Chondrocyte (in vitro differentiated cells): ENCODE data around the gene OR1L6. TPM values are rescaled to one million over a fixed set of nuclear protein-coding genes. Genes with fewer than 3 reads are reported as not detected.

Experiments
- DNase-seq: peaks from one replicate; pipeline ENCODE4 v3.0.0; 2021; ENCODE audit warnings: mixed read lengths, low spot score
- H3K27ac Mint-ChIP-seq: one replicate; pipeline ENCODE4 v1.8.0; 2021; ENCODE audit warnings: mild to moderate bottlenecking, moderate library complexity, mixed read lengths; ENCODE audit not compliant: unreplicated experiment
- H3K27me3 Mint-ChIP-seq: 2 replicates; pipeline ENCODE4 v1.8.0; 2021; ENCODE audit warnings: low read depth, mixed read lengths
- H3K36me3 Mint-ChIP-seq: 2 replicates; pipeline ENCODE4 v1.8.0; 2021; ENCODE audit warnings: low read depth, mixed read lengths
- H3K4me1 Mint-ChIP-seq: 2 replicates; pipeline ENCODE4 v1.8.0; 2021; ENCODE audit warnings: low read depth, mild to moderate bottlenecking, mixed read lengths
- H3K4me3 Mint-ChIP-seq: one replicate; pipeline ENCODE4 v1.8.0; 2021; ENCODE audit warnings: mild to moderate bottlenecking, moderate library complexity, mixed read lengths; ENCODE audit not compliant: unreplicated experiment
- H3K9me3 Mint-ChIP-seq: 2 replicates; pipeline ENCODE4 v1.8.0; 2021; ENCODE audit warnings: low read depth, mixed read lengths
- CTCF ChIP-seq: fragments of 200-600 bp; sonication (generic); IDR thresholded peaks from 2 replicates; pipeline ENCODE4 v1.5.0; 2021; ENCODE audit warnings: antibody characterized with exemption, mild to moderate bottlenecking, moderate library complexity
- total RNA-seq: library from RNA; stranded (reverse); gene quantifications from 3 replicates; pipeline ENCODE4 v1.2.1, GENCODE V29; 2021

Gene OR1L6
- total RNA-seq, 1 donor from 2014 or later, result not detected

GRCh38 chr9:122754825-122755224, 12.7 kb downstream of the OR1L6 start:
- no peak overlapping the region for H3K4me3 Mint-ChIP-seq
- H3K27ac Mint-ChIP-seq, result no peak overlapping the region
- no peak for TF ChIP-seq CTCF
- no peaks in the 10 kb centered on the region for H3K36me3 Mint-ChIP-seq
- no peak for DNase-seq
- H3K4me1 Mint-ChIP-seq, result no peaks in the 10 kb centered on the region
- H3K9me3 Mint-ChIP-seq, result peaks cover 21% of the 10 kb centered on the region
- peaks cover under 1% of the 10 kb centered on the region for H3K27me3 Mint-ChIP-seq

- H3K4me3 Mint-ChIP-seq, result no peak overlapping the region
- no peaks in the 10 kb centered on the region for H3K36me3 Mint-ChIP-seq
- H3K9me3 Mint-ChIP-seq, result peaks cover 37% of the 10 kb centered on the region
- peaks cover 12% of the 10 kb centered on the region for H3K27me3 Mint-ChIP-seq
- no peak for DNase-seq
- no peaks in the 10 kb centered on the region for H3K4me1 Mint-ChIP-seq
- no peak for TF ChIP-seq CTCF
- H3K27ac Mint-ChIP-seq, result no peak overlapping the region
These were observed 25.7 kb downstream of the OR1L6 start for GRCh38 chr9:122767817-122768216.

GRCh38 chr9:122777052-122777451, 34.9 kb downstream of the OR1L6 start:
- Mint-ChIP-seq H3K36me3 (peaks cover 3% of the 10 kb centered on the region), H3K4me3 (no peak overlapping the region), H3K9me3 (peaks cover 13% of the 10 kb centered on the region), H3K27ac (no peak overlapping the region), H3K27me3 (peaks cover 16% of the 10 kb centered on the region), H3K4me1 (peaks cover 10% of the 10 kb centered on the region)
- no peak for TF ChIP-seq CTCF
- no peak for DNase-seq

- Mint-ChIP-seq H3K27ac (no peak overlapping the region), H3K4me1 (peaks cover 10% of the 10 kb centered on the region), H3K4me3 (no peak overlapping the region), H3K36me3 (peaks cover 3% of the 10 kb centered on the region), H3K9me3 (peaks cover 8% of the 10 kb centered on the region), H3K27me3 (peaks cover 8% of the 10 kb centered on the region)
- no peak for DNase-seq
- no peak for TF ChIP-seq CTCF
These were observed 36.0 kb downstream of the OR1L6 start for GRCh38 chr9:122777935-122778627.

GRCh38 chr9:122779181-122779580, 37.1 kb downstream of the OR1L6 start:
- Mint-ChIP-seq H3K36me3 (peaks cover 1% of the 10 kb centered on the region), H3K27me3 (peaks cover 6% of the 10 kb centered on the region), H3K27ac (no peak overlapping the region), H3K4me3 (no peak overlapping the region), H3K9me3 (no peaks in the 10 kb centered on the region), H3K4me1 (peaks cover 10% of the 10 kb centered on the region)
- TF ChIP-seq CTCF, result no peak
- no peak for DNase-seq
